CD8-positive, alpha-beta memory T cell (primary cell): Measurements from ENCODE around the gene LMO1. TPM values are rescaled to one million over a fixed set of nuclear protein-coding genes. Genes with fewer than 3 reads are reported as not detected.

ENCODE experiments used
- CTCF ChIA-PET: fragments of 350-600 bp; sonication (Branson Sonifier 250); formaldehyde crosslinking; loops from one replicate; lab custom pipeline; 2021; ENCODE audit warnings: antibody characterized with exemption; lab: Charles Lee
- POLR2A ChIA-PET: fragments of 350-600 bp; sonication (Branson Sonifier 250); formaldehyde crosslinking; loops from one replicate; lab custom pipeline; 2021; ENCODE audit warnings: antibody characterized with exemption; lab: Charles Lee
- DNase-seq, 5 donors: peaks; one replicate each; pipeline versions ENCODE4 v3.0.0 to v3.0.0-alpha.2; 2020 to 2022; ENCODE audit warnings: mixed read lengths in 1 of 5
- H3K27ac ChIP-seq: one replicate; pipeline ENCODE4 v1.7.0; 2013; ENCODE audit warnings: low read depth, mild to moderate bottlenecking, low read length, moderate library complexity
- H3K27me3 ChIP-seq: 2 replicates; pipeline ENCODE4 v1.7.0; 2013; ENCODE audit warnings: low read length, mild to moderate bottlenecking; ENCODE audit not compliant: insufficient read depth, poor library complexity, severe bottlenecking
- H3K36me3 ChIP-seq: 2 replicates; pipeline ENCODE4 v1.7.0; 2013; ENCODE audit warnings: mild to moderate bottlenecking, low read length, moderate library complexity; ENCODE audit not compliant: insufficient read depth
- H3K4me1 ChIP-seq: 2 replicates; pipeline ENCODE4 v1.7.0; 2013; ENCODE audit warnings: mild to moderate bottlenecking, low read length, moderate library complexity; ENCODE audit not compliant: insufficient read depth
- H3K4me3 ChIP-seq: 2 replicates; pipeline ENCODE4 v1.7.0; 2013; ENCODE audit warnings: mild to moderate bottlenecking, low read length
- H3K9me3 ChIP-seq: 2 replicates; pipeline ENCODE4 v1.7.0; 2013; ENCODE audit warnings: mild to moderate bottlenecking, low read length
- H3K27ac Mint-ChIP-seq, 8 donors: one replicate each; pipeline ENCODE4 v1.8.0; 2020 to 2021; ENCODE audit warnings: mixed read lengths in 8 of 8, mild to moderate bottlenecking in 6 of 8, inconsistent platforms in 3 of 8, moderate library complexity in 3 of 8
- H3K27me3 Mint-ChIP-seq, 2 donors: one replicate each; pipeline ENCODE4 v1.8.0; 2020 to 2021; ENCODE audit warnings: mixed read lengths in 2 of 2, mild to moderate bottlenecking in 1 of 2, moderate library complexity in 1 of 2
- H3K36me3 Mint-ChIP-seq, 3 donors: one replicate each; pipeline ENCODE4 v1.8.0; 2020 to 2021; ENCODE audit warnings: mixed read lengths in 3 of 3, inconsistent platforms in 1 of 3, mild to moderate bottlenecking in 1 of 3
- H3K4me1 Mint-ChIP-seq, 3 donors: one replicate each; pipeline ENCODE4 v1.8.0; 2020 to 2021; ENCODE audit warnings: mixed read lengths in 3 of 3, inconsistent platforms in 1 of 3, mild to moderate bottlenecking in 1 of 3
- H3K4me3 Mint-ChIP-seq, 7 donors: one replicate each; pipeline ENCODE4 v1.8.0; 2020 to 2021; ENCODE audit warnings: mixed read lengths in 7 of 7, mild to moderate bottlenecking in 6 of 7, moderate library complexity in 4 of 7, inconsistent platforms in 2 of 7
- H3K9me3 Mint-ChIP-seq, 5 donors: one replicate each; pipeline ENCODE4 v1.8.0; 2020 to 2022; ENCODE audit warnings: mixed read lengths in 5 of 5, mild to moderate bottlenecking in 3 of 5, moderate library complexity in 2 of 5, inconsistent platforms in 1 of 5
- polyA plus RNA-seq: library from polyadenylated mRNA; unstranded; fragments of 300-500 nt; fragmentation: Illumina TruSeq; gene quantifications from one replicate; pipeline ENCODE4 v1.2.3, GENCODE V29; 2021
- total RNA-seq, 2 experiments: library from RNA; stranded (reverse); gene quantifications; one replicate each; pipeline ENCODE4 v1.2.3, GENCODE V29; 2021

Gene LMO1
- total and polyA plus RNA-seq, 3 experiments from 2014 or later, result 0.29 TPM; not detected in 2

DNA sequence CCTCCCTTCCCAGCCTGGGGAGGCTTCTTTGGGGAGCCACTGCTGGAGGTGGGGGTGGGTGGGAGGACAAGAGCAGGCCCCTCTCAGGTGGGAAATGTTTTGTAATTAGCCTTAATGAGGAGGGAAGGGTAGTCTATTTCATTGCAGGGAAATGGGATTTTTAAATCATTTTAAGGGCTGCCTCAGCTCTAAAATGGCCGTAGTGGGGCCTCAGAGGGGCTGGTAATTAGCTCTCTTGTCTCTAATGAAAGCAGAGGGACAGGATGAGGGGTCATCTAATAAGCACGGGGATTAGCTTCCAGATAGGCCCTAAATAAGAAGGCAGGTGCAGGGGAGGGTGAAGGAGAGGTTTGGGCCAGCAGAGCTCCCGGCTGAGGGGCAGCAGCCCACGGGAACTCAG, 46.5 kb downstream of the LMO1 start:
- Mint-ChIP-seq H3K27ac (no peak overlapping the region), H3K9me3 (no peaks in the 10 kb centered on the region), H3K27me3 (peaks cover 1 to 6% of the 10 kb centered on the region in 2 donors), H3K4me3 (no peak overlapping the region), H3K36me3 (no peaks in the 10 kb centered on the region), H3K4me1 (no peaks in the 10 kb centered on the region)
- no peak overlapping the region for H3K4me3 ChIP-seq
- H3K4me1 ChIP-seq, result no peaks in the 10 kb centered on the region
- POLR2A ChIA-PET, result no interaction called here
- no peaks in the 10 kb centered on the region for H3K36me3 ChIP-seq
- DNase-seq, result no peak
- no peak overlapping the region for H3K27ac ChIP-seq
- H3K9me3 ChIP-seq, result no peaks in the 10 kb centered on the region
- no peaks in the 10 kb centered on the region for H3K27me3 ChIP-seq
- CTCF ChIA-PET, result no interaction called here

DNA sequence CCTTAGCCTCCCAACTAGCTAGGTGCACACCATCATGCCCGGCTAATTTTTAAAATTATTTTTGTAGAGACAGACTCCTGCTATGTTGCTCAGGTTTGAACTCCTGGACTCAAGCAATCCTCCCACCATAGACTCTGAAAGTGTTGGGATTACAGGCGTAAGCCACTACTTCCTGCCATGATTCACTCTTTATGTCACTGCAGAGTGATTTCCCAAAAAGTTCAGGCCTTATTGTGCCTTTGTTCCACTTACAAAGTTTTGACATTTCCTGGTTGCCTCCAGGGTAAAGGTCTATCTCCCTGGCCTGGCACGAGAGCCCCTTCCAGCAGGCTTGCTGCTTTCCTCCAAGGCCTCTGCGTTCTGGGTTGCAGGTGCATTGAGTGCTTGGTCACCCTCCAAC, 50.3 kb downstream of the LMO1 start:
- peaks cover 0 to 3% (median 0%) of the 10 kb centered on the region in 5 donors for H3K9me3 Mint-ChIP-seq
- H3K27me3 Mint-ChIP-seq, result peaks cover 5 to 18% of the 10 kb centered on the region in 2 donors
- no peaks in the 10 kb centered on the region for H3K4me1 Mint-ChIP-seq
- no peak overlapping the region for H3K4me3 Mint-ChIP-seq
- Histone ChIP-seq H3K27ac (no peak overlapping the region), H3K36me3 (no peaks in the 10 kb centered on the region), H3K27me3 (no peaks in the 10 kb centered on the region), H3K4me3 (no peak overlapping the region), H3K9me3 (no peaks in the 10 kb centered on the region), H3K4me1 (no peaks in the 10 kb centered on the region)
- no peak for DNase-seq
- no peaks in the 10 kb centered on the region for H3K36me3 Mint-ChIP-seq
- CTCF ChIA-PET, result no interaction called here
- peak overlapping the region in 1 of 8 donors; percentile 54 for H3K27ac Mint-ChIP-seq
- POLR2A ChIA-PET, result no interaction called here

DNA sequence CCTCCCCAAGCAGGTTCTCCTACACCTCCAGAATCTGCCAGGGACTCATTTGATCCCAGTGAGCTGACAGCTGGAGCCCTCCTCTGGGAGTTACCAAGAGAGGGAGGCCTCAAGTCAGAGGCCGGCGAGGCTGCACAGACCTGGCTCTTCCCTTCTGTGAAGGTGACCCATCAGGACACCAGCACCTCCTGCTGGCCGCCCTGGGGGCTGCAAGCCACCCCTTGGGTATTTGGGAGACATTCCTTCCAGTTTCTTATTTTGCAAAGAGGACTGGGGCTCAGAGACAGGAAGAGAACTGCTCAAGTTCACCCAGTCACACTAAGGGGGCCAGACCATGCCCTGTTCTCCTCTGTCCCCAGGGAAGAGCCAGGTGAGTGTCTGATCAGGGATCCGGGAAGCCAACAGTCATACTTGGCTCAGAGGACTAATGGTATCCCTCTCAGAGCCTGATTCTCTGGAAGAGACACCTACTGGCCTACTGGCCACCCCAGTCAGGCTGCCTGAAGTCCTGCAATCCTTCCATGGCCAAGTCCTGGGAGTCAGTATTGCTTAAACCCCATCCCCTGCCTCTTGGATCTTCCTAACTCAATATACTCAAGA, 54.4 kb downstream of the LMO1 start:
- ChIA-PET POLR2A (no interaction called here), CTCF (no interaction called here)
- Histone ChIP-seq H3K27ac (no peak overlapping the region), H3K9me3 (no peaks in the 10 kb centered on the region), H3K4me1 (no peaks in the 10 kb centered on the region), H3K36me3 (no peaks in the 10 kb centered on the region), H3K4me3 (no peak overlapping the region), H3K27me3 (no peaks in the 10 kb centered on the region)
- Mint-ChIP-seq H3K4me3 (no peak overlapping the region), H3K36me3 (no peaks in the 10 kb centered on the region), H3K27me3 (peaks cover 24 to 43% of the 10 kb centered on the region in 2 donors), H3K9me3 (peaks cover 0 to 6% (median 0%) of the 10 kb centered on the region in 5 donors), H3K4me1 (peaks cover 2 to 12% (median 8%) of the 10 kb centered on the region in 3 donors), H3K27ac (no peak overlapping the region)
- no peak for DNase-seq

DNA sequence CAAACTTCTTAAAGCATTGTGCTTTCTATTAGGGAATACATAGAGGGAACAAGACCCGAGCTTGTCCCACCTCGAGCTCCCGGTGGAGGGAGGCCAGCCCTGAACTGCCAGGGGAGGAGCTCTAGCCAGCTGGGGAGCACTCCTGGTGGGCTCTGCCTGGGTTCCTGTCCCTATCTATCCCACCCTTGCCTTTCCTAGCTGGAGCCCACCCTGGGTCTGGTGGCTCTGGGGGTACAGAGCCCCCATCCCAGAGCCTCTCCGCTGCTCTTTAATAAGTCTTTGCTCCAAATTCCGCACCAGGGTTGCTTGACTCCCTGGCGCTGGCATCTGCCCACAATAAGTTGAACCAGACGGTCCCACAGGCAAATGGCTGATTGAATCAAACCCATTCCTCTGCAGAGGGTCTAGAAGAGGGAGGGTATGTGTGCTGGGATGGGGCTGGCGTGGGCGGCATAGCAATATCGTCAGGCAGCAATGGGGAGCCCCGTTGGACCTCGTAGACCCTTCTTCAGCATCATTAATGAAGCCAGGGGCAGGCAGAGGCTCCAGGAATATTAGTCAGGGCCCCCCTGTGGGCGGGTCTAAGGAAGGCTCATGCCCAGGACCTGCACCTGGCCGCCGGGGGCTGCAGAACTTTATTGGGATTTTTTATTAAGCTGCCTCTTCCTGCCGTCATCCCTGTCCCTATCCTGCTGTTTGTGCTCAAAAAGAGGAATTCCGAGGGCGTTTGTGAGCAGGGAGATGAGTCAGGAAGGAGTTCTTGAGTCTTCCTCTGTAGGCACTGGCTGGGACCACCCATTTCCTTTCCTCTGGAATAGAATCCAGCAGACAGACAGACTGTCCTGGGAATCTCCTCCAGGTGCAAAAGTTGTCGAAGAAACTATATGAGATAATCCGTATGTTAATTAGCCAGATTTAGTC, 56.3 kb downstream of the LMO1 start:
- DNase-seq, result no peak
- Mint-ChIP-seq H3K4me3 (no peak overlapping the region), H3K36me3 (no peaks in the 10 kb centered on the region), H3K4me1 (peaks cover 2 to 12% (median 8%) of the 10 kb centered on the region in 3 donors), H3K27ac (no peak overlapping the region), H3K9me3 (peaks cover 0 to 6% (median 0%) of the 10 kb centered on the region in 5 donors), H3K27me3 (peaks cover 29 to 46% of the 10 kb centered on the region in 2 donors)
- no peak overlapping the region for H3K27ac ChIP-seq
- no peaks in the 10 kb centered on the region for H3K4me1 ChIP-seq
- H3K27me3 ChIP-seq, result no peaks in the 10 kb centered on the region
- H3K36me3 ChIP-seq, result no peaks in the 10 kb centered on the region
- ChIA-PET POLR2A (no interaction called here), CTCF (no interaction called here)
- H3K4me3 ChIP-seq, result no peak overlapping the region
- H3K9me3 ChIP-seq, result no peaks in the 10 kb centered on the region

DNA sequence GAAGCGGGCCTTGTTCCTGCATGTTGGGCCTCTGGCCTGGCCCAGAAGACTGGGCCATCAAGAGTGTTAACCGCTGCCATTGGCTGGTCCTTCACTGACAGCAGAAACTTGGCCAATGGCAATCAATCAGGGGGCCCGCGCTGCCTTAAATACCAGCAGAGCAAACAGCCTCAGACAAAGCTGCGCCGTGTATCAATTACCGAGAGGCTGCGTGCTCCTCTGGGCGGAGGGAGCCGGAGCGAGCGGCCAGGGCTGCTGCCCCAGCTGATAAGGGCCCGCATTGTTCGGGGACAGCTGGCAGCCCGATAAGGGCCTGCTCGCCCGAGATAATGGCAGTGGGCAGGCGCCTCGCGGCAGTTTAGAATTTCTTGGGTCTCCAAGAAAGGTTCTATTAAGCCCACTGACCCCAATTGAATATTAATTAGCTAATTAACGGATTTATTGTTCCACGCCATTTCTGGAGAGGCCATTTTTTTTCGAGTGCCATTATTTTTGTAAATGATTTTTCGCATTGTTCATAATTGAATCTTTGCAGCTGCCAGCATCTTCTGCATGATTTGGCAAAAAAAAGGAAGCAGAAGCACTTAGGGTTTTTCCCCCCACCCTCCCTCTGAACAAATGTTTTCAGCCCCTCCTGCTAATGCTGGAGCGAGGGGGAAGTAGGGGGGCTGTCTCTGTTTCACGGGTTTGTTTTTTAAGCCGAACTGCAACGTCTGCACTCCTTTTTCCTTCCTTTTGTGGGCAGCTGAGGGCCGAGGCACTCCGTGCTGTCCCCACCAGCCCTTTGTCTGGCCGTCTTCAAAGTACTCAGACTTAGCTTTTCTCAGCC, 57.2 kb downstream of the LMO1 start:
- Mint-ChIP-seq H3K9me3 (peaks cover 0 to 6% (median 0%) of the 10 kb centered on the region in 5 donors), H3K4me1 (peaks cover 2 to 12% (median 8%) of the 10 kb centered on the region in 3 donors), H3K27ac (no peak overlapping the region), H3K36me3 (no peaks in the 10 kb centered on the region), H3K4me3 (peak overlapping the region in 2 of 7 donors; percentile 15 to 80), H3K27me3 (peaks cover 29 to 46% of the 10 kb centered on the region in 2 donors)
- H3K27ac ChIP-seq, result no peak overlapping the region
- ChIA-PET CTCF (no interaction called here), POLR2A (no interaction called here)
- no peaks in the 10 kb centered on the region for H3K9me3 ChIP-seq
- no peaks in the 10 kb centered on the region for H3K4me1 ChIP-seq
- H3K4me3 ChIP-seq, result no peak overlapping the region
- H3K36me3 ChIP-seq, result no peaks in the 10 kb centered on the region
- DNase-seq, result no peak
- no peaks in the 10 kb centered on the region for H3K27me3 ChIP-seq

DNA sequence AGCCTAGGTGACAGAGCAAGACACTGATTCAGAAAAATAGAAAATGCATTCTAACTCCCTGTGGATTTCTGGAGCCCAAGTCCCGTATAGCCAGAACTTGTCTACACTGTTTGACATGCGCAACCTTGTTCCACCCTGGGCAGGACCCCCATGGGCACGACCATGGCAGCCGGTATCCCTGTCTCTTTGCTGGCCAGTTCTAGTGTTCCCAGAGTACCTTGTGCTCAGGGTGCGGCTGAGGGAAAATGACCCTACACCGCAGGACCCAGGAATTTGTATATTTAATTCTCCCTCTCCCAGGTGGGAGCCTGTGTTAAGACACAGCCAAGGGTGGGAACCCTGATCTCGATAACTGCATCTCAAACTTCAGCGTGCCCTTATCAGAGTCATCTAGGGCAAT, 58.1 kb downstream of the LMO1 start:
- peaks cover 2 to 12% (median 8%) of the 10 kb centered on the region in 3 donors for H3K4me1 Mint-ChIP-seq
- Histone ChIP-seq H3K9me3 (no peaks in the 10 kb centered on the region), H3K36me3 (no peaks in the 10 kb centered on the region), H3K27ac (no peak overlapping the region), H3K4me1 (no peaks in the 10 kb centered on the region), H3K27me3 (no peaks in the 10 kb centered on the region), H3K4me3 (no peak overlapping the region)
- no peak overlapping the region for H3K27ac Mint-ChIP-seq
- H3K9me3 Mint-ChIP-seq, result peaks cover 0 to 6% (median 0%) of the 10 kb centered on the region in 5 donors
- DNase-seq, result no peak
- ChIA-PET POLR2A (no interaction called here), CTCF (no interaction called here)
- peaks cover 29 to 46% of the 10 kb centered on the region in 2 donors for H3K27me3 Mint-ChIP-seq
- no peaks in the 10 kb centered on the region for H3K36me3 Mint-ChIP-seq
- H3K4me3 Mint-ChIP-seq, result no peak overlapping the region

DNA sequence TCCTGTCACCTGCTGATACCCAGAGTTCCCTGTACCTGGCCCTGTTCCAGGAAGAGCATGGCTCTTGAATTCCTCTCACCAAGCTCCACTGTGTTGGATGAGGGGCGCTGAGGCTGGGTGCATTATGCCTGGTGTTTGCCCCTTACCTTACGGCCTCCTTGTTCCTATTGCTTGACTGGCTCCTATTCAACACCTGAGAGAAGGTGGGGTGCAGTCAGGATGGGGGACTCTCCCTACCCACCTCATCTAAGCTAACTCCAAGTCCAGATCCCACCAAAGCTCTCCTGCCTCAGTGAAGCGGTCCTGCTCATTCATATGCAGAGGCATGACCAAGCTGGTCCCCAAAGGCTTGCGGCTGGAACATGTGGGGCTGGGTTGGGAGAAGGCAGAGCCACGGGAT, 59.1 kb downstream of the LMO1 start:
- no peak for DNase-seq
- Mint-ChIP-seq H3K4me1 (peaks cover 2 to 12% (median 8%) of the 10 kb centered on the region in 3 donors), H3K9me3 (peaks cover 0 to 3% (median 0%) of the 10 kb centered on the region in 5 donors), H3K27ac (no peak overlapping the region), H3K4me3 (no peak overlapping the region), H3K36me3 (no peaks in the 10 kb centered on the region), H3K27me3 (peaks cover 27 to 42% of the 10 kb centered on the region in 2 donors)
- Histone ChIP-seq H3K4me3 (no peak overlapping the region), H3K9me3 (no peaks in the 10 kb centered on the region), H3K27ac (no peak overlapping the region), H3K36me3 (no peaks in the 10 kb centered on the region), H3K27me3 (no peaks in the 10 kb centered on the region), H3K4me1 (no peaks in the 10 kb centered on the region)
- POLR2A ChIA-PET, result no interaction called here
- CTCF ChIA-PET, result interaction anchor here (1.4 kb wide), 1 partner anchor 12 kb away, joined by 3 read pairs; no protein-coding TSS in a partner anchor
